ENCODE results near the gene MYL5.
"Not testable (repeated sequence)": the region's sequence is repeated elsewhere in the genome, so short reads cannot be mapped to it uniquely, and the experiment has no call there.

Gene MYL5

DNA sequence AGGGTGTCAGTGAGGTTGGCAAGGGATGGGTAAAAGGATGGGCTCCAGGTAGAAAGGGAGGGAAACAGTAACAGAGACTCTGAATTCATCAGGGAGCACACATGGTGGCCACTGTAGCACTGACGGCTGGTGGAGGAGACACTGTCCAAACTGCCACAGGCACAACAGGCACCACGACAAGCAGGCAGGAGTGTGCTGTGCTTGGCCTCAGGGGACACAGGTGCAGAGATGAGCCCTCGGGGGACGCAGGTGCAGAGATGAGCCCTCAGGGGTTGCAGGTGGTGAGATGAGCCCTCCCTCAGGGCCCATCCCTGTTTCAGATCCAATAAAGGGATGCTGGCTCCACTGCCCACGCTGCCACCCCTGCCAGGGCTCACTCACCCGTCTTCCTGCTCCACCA lies 41.4 kb upstream of the MYL5 start:
- in situ Hi-C loops (cut with MboI; ENCODE audit: low sequenced_read_pairs) = no loop called here
- no peak for DNase-seq (ENCODE audit: low spot score in 2 of 2)
- H3K27me3 ChIP-seq (ENCODE audit: low read depth) = no peaks in the 10 kb centered on the region

DNA sequence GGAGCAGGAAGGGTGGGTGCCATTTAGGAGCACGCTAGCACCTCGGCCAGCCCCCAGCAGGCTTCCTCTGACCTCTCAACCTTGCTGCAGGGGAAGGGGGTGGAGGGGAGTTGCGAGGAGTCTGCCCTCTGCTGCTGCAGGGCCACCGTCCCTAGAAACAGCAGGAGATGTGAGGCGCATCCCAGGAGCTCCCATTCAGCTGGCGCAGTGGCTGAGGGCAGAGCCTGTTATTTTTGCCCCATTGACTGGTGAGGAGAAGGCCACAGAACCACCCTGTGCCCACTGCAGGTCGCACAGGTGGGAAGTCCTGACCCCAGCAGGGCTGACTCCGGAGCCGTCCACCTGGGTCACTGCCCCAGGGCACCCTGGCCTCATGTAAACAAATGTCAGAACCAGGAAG lies 40.9 kb upstream of the MYL5 start:
- DNase-seq (ENCODE audit: low spot score in 2 of 2) = no peak
- H3K9me3 ChIP-seq = no peaks in the 10 kb centered on the region
- H3K27me3 ChIP-seq (ENCODE audit: low read depth) = no peaks in the 10 kb centered on the region
- no peaks in the 10 kb centered on the region for H3K4me1 ChIP-seq
- in situ Hi-C loops (cut with MboI; ENCODE audit: low sequenced_read_pairs) = no loop called here
- no peak overlapping the region for H3K4me3 ChIP-seq
- H3K36me3 ChIP-seq (replicated peaks) = no peaks in the 10 kb centered on the region

More for the DNA sequence above, 41.4 kb upstream of the MYL5 start:
- Histone ChIP-seq H3K36me3 (replicated peaks) (no peaks in the 10 kb centered on the region), H3K9me3 (no peaks in the 10 kb centered on the region), H3K4me1 (no peaks in the 10 kb centered on the region), H3K4me3 (no peak overlapping the region)

DNA sequence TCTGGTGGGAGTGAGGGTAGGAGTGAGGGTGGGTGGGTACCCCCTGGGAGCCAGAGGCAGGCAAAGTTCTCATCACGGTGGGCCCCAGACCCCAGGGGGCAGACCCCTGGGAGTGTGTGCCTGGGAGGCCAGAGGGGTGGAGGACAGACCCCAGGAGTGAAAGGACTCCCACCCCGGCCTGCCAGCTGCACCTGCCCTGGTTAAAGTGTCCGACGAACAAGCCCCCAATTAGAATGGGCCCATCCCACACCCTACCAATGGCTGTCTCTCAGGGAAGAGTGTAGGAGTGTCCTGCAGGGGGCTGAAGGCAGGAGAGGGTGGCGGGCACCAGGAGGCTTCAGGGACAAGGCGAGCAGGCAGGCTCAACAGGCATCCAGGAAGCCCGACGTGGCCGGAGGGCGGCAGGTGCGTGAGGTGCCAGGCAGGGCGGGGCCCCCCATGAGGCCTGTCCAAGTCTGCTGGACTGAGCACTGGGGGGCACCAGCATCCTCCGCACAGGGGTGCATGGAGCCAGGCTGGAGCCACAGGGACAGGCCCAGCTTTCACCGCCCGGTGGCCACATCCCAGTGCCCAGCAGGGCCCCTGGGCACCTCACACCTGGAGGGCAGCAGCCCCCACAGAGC lies 40.3 kb upstream of the MYL5 start:
- Histone ChIP-seq H3K4me1 (no peaks in the 10 kb centered on the region), H3K4me3 (no peak overlapping the region), H3K36me3 (replicated peaks) (no peaks in the 10 kb centered on the region), H3K27me3 (ENCODE audit: low read depth) (no peaks in the 10 kb centered on the region), H3K9me3 (no peaks in the 10 kb centered on the region)
- DNase-seq (ENCODE audit: low spot score in 2 of 2) = no peak
- in situ Hi-C loops (cut with MboI; ENCODE audit: low sequenced_read_pairs) = no loop called here

DNA sequence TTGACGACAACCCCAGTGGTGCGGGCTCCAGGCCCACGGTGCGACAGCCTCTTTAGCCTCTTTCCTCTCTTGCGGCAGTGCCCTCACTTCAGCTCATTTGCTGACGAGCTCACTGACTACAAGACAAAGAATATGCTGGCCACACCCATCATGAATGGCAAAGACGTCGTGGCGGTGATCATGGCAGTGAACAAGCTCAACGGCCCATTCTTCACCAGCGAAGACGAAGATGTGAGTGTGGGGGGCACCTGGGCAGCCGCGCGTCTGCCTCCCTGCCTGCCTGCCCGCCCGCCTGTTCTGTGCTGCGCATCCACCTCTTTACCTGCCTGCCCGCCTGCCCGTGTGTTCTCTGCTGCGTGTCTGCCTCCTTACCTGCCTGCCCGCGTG lies 39.8 kb upstream of the MYL5 start:
- Histone ChIP-seq H3K4me1 (no peaks in the 10 kb centered on the region), H3K36me3 (replicated peaks) (no peaks in the 10 kb centered on the region), H3K4me3 (no peak overlapping the region), H3K9me3 (no peaks in the 10 kb centered on the region), H3K27me3 (ENCODE audit: low read depth) (no peaks in the 10 kb centered on the region)
- DNase-seq (ENCODE audit: low spot score in 2 of 2) = no peak
- in situ Hi-C loops (cut with MboI; ENCODE audit: low sequenced_read_pairs) = no loop called here

- H3K4me1 ChIP-seq; H3K36me3 ChIP-seq (replicated peaks); H3K27me3 ChIP-seq (ENCODE audit: low read depth); H3K4me3 ChIP-seq; in situ Hi-C loops (cut with MboI; ENCODE audit: low sequenced_read_pairs); DNase-seq (ENCODE audit: low spot score in 2 of 2); H3K9me3 ChIP-seq: not testable (repeated sequence)
Observed at GRCh38 chr4:635066-635835, 39.1 kb upstream of the MYL5 start.

- no peaks in the 10 kb centered on the region for H3K27me3 ChIP-seq (ENCODE audit: low read depth)
- no peaks in the 10 kb centered on the region for H3K9me3 ChIP-seq
- in situ Hi-C loops (cut with MboI; ENCODE audit: low sequenced_read_pairs) = no loop called here
- H3K36me3 ChIP-seq (replicated peaks) = no peaks in the 10 kb centered on the region
- DNase-seq (ENCODE audit: low spot score in 2 of 2) = no peak
- H3K4me1 ChIP-seq = no peaks in the 10 kb centered on the region
- H3K4me3 ChIP-seq = no peak overlapping the region
Observed at GRCh38 chr4:635851-636627, 38.3 kb upstream of the MYL5 start.

DNA sequence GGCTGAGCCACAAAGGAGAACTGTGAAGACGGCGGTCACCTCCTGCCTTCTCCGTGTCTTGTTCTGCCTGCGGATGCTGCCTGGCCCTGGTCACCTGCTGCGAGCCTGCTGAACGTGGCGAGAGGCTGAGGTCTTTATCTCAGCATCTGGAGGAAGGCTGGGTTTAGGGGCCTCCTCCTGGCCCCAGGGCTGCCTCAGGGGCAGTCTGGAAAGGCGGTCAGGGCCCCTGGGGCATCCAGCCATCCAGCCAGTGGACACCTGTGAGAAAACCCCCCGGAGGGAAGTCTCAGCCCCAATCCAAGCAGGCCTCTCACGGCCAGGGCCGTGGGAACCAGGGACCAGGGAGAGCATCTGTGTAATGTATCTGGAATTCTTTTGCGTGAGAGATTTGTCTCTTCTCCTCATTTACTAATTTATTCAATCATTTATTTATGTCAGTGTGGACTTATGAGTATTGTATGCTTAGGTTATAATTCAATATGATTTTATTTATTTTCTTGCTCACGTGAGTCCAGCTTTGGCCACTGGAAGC lies 37.6 kb upstream of the MYL5 start:
- Histone ChIP-seq H3K4me3 (no peak overlapping the region), H3K4me1 (no peaks in the 10 kb centered on the region), H3K36me3 (replicated peaks) (no peaks in the 10 kb centered on the region), H3K27me3 (ENCODE audit: low read depth) (no peaks in the 10 kb centered on the region), H3K9me3 (no peaks in the 10 kb centered on the region)
- in situ Hi-C loops (cut with MboI; ENCODE audit: low sequenced_read_pairs) = no loop called here
- no peak for DNase-seq (ENCODE audit: low spot score in 2 of 2)

GRCh38 chr4:637536-638280 lies 36.6 kb upstream of the MYL5 start:
- Histone ChIP-seq H3K27me3 (ENCODE audit: low read depth) (no peaks in the 10 kb centered on the region), H3K4me3 (no peak overlapping the region), H3K9me3 (no peaks in the 10 kb centered on the region), H3K4me1 (no peaks in the 10 kb centered on the region), H3K36me3 (replicated peaks) (no peaks in the 10 kb centered on the region)
- in situ Hi-C loops (cut with MboI; ENCODE audit: low sequenced_read_pairs) = no loop called here
- no peak for DNase-seq (ENCODE audit: low spot score in 2 of 2)

DNA sequence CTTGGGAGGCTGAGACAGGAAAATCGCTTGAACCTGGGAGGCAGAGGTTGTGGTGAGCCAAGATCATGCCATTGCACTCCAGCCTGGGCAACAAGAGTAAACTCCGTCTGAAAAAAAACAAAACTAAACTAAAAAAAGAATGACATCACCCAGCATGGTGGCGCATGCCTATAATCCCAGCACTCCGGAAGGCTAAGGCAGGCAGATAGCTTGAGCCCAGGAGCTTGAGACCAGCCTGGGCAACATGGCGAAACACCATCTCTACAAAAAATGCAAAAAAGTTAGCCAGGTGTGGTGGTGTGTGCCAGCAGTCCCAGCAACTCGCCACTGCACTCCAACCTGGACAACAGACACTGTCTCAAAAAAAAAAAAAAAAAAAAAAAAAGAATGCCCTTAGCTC lies 32.0 kb upstream of the MYL5 start:
- DNase-seq (ENCODE audit: low spot score in 2 of 2); H3K36me3 ChIP-seq (replicated peaks); in situ Hi-C loops (cut with MboI; ENCODE audit: low sequenced_read_pairs); H3K27me3 ChIP-seq (ENCODE audit: low read depth); H3K4me1 ChIP-seq; H3K9me3 ChIP-seq; H3K4me3 ChIP-seq: not testable (repeated sequence)

GRCh38 chr4:646460-646859 lies 27.9 kb upstream of the MYL5 start:
- Histone ChIP-seq H3K4me3 (no peak overlapping the region), H3K36me3 (replicated peaks) (no peaks in the 10 kb centered on the region), H3K4me1 (no peaks in the 10 kb centered on the region), H3K9me3 (no peaks in the 10 kb centered on the region), H3K27me3 (ENCODE audit: low read depth) (peaks cover 2% of the 10 kb centered on the region; the same call in 1 of the 2 replicates)
- DNase-seq (ENCODE audit: low spot score in 2 of 2) = no peak
- in situ Hi-C loops (cut with MboI; ENCODE audit: low sequenced_read_pairs) = no loop called here

DNA sequence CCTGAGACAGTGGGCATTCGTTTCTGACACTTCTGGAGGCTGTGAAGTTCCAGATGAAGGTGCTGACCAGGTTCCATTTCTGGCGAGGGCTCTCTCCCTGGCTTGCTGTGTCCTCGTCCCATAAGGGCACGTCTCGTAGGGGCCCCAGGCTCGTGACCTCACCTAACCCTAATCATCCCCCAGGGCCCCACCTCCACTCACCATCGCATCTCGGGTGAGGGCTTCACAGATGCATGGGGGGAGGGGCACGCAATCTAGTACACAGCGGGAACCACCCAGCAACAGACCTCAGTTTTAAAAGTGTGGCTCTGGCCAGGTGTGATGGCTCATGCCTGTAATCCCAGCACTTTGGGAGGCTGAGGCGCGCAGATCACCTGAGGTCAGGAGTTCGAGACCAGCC lies 26.9 kb upstream of the MYL5 start:
- Histone ChIP-seq H3K27me3 (ENCODE audit: low read depth) (peaks cover 2% of the 10 kb centered on the region; the same call in 1 of the 2 replicates), H3K4me1 (no peaks in the 10 kb centered on the region), H3K36me3 (replicated peaks) (no peaks in the 10 kb centered on the region), H3K4me3 (no peak overlapping the region), H3K9me3 (no peaks in the 10 kb centered on the region)
- DNase-seq (ENCODE audit: low spot score in 2 of 2) = no peak
- in situ Hi-C loops (cut with MboI; ENCODE audit: low sequenced_read_pairs) = no loop called here

DNA sequence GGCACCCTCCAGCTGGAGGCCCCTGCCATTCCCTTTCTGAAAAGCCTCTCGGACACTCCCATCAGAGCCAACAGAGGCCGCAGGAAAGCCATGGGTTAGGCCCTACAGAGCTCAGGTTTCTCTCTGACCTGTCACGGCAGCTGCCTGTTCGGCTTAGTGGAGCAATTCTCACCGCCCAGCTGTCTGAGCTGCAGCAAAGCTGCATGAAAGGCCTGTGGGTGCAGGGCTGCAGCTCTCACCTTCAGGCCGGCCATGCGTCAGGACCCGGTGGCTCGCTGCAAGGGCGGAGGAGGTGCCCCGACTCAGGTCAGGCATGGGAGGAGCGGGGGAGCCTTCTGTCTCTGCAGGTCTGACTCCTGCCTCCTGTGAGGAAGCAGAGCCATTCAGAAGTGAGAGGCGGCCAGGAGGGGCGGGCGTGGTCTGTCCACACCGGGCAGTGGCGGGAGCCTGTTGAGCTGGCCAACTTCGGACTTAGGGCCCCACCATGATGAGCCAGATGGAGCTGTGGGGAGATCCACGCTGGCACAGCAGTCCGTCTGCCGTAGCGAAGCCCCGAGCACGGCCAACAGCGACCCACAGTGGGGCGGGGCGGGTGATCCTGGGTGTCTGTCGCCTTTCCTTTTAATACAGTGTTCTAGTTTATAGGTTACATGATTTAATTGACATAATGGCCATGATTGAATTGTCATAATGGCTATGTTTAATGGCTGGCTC lies 25.6 kb upstream of the MYL5 start:
- in situ Hi-C loops (cut with MboI; ENCODE audit: low sequenced_read_pairs) = no loop called here
- DNase-seq (ENCODE audit: low spot score in 2 of 2) = no peak
- Histone ChIP-seq H3K9me3 (0 out of 2 replicates have a peak, but pooled peaks cover 2% of the 10 kb centered on the region), H3K27me3 (ENCODE audit: low read depth) (no peaks in the 10 kb centered on the region), H3K4me3 (no peak overlapping the region), H3K36me3 (replicated peaks) (no peaks in the 10 kb centered on the region), H3K4me1 (no peaks in the 10 kb centered on the region)

- Histone ChIP-seq H3K4me3 (no peak overlapping the region), H3K4me1 (no peaks in the 10 kb centered on the region), H3K9me3 (0 out of 2 replicates have a peak, but pooled peaks cover 2% of the 10 kb centered on the region), H3K27me3 (ENCODE audit: low read depth) (no peaks in the 10 kb centered on the region), H3K36me3 (replicated peaks) (no peaks in the 10 kb centered on the region)
- in situ Hi-C loops (cut with MboI; ENCODE audit: low sequenced_read_pairs) = no loop called here
- no peak for DNase-seq (ENCODE audit: low spot score in 2 of 2)
Observed at GRCh38 chr4:649293-649625, 25.1 kb upstream of the MYL5 start.

All from HAP-1 (cell line).